ENCODE results near the gene SPESP1.
A peak's percentile ranks its signal among the peaks of the same experiment; 100 is the strongest.

DNA sequence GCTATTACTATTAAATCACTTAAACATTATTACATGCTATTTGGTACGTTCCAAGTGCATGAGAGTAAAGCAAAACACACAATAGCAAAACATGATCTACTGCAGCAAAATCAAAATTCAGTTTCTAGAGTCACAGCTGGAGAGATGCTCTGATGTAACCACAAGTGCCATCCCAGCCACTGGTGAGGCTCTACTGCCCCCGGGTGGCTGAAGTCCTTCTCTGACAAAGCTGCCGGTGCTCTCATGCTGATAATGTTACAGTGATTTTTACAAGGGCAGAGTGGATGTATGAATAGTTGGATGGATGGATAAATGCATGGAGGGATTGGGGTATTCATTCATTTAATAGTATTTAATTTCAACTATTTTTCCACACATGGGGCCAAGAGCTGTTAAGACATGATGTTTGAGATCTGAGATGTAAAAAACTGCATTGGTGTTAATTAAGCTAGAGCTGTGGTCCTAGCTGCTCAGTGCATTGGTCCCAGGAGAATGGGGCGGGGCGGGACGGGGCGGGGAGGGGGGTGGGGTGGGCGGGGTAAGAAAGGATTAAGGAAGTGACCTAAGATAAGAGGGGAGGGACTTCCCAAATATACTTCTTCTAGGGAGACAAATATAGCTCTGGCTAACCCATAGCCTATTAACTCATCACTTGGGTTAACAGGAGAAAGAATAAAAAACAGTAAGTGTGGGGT, 5.3 kb upstream of the SPESP1 start:
- TF ChIP-seq POLR2A (IDR thresholded peaks at IDR 0.05), result no peak
- TF ChIP-seq, protein P1, sequence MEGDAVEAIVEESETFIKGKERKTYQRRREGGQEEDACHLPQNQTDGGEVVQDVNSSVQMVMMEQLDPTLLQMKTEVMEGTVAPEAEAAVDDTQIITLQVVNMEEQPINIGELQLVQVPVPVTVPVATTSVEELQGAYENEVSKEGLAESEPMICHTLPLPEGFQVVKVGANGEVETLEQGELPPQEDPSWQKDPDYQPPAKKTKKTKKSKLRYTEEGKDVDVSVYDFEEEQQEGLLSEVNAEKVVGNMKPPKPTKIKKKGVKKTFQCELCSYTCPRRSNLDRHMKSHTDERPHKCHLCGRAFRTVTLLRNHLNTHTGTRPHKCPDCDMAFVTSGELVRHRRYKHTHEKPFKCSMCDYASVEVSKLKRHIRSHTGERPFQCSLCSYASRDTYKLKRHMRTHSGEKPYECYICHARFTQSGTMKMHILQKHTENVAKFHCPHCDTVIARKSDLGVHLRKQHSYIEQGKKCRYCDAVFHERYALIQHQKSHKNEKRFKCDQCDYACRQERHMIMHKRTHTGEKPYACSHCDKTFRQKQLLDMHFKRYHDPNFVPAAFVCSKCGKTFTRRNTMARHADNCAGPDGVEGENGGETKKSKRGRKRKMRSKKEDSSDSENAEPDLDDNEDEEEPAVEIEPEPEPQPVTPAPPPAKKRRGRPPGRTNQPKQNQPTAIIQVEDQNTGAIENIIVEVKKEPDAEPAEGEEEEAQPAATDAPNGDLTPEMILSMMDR (IDR thresholded peaks at IDR 0.05), result peak in 5 of 6 experiments; percentile 68 to 85 (median 76)

Measured in esophagus squamous epithelium (tissue), 4 donors.